ENCODE measurements around the gene CD300LG. TPM values are rescaled to one million over a fixed set of nuclear protein-coding genes. Genes with fewer than 3 reads are reported as not detected.

The CD300LG gene
- total RNA-seq, 1 experiment from 2014 or later: not detected

GRCh38 chr17:43822570-43823190 is 24.3 kb upstream of the CD300LG start:
- H4K20me1 ChIP-seq (ENCODE audit: insufficient read depth): no peaks in the 10 kb centered on the region
- no peak overlapping the region for H3K9ac ChIP-seq (ENCODE audit: low read length)
- intact Hi-C loops (cut with micrococcal nuclease): no loop called here
- CTCF ChIA-PET: no interaction called here
- no peak overlapping the region for H3K4me2 ChIP-seq (ENCODE audit: low read length)
- H3K79me2 ChIP-seq (ENCODE audit: insufficient read depth, low read length): no peaks in the 10 kb centered on the region
- DNase-seq (ENCODE audit: low read depth, low spot score) (no peak), ATAC-seq (peak; percentile 17; the same call in 1 of the 2 replicates)
- no peak overlapping the region for H3K4me3 ChIP-seq (replicated peaks in 1 of 2; ENCODE audit: low read depth in 1 of 2, low read length in 2 of 2)
- TF ChIP-seq ZNF274 (IDR thresholded peaks at IDR 0.05; ENCODE audit: low read depth, low read length) (no peak), CTCF (IDR thresholded peaks at IDR 0.05 in 2 of 3, conservative IDR thresholded peaks at IDR 0.05 in 1 of 3; ENCODE audit: borderline replicate concordance in 1 of 3, insufficient read depth in 1 of 3, low read depth in 2 of 3, low read length in 2 of 3) (no peak), CEBPB (IDR thresholded peaks at IDR 0.05; ENCODE audit: low read depth) (no peak), FOSL1 (IDR thresholded peaks at IDR 0.05; ENCODE audit: low read depth) (no peak), POLR2A (IDR thresholded peaks at IDR 0.05; ENCODE audit: borderline replicate concordance, extremely low read depth, insufficient read depth, insufficient read length) (no peak), SRF (IDR thresholded peaks at IDR 0.05; ENCODE audit: low read depth) (no peak), MAX (IDR thresholded peaks at IDR 0.05) (no peak), SP1 (IDR thresholded peaks at IDR 0.05; ENCODE audit: low read depth) (no peak), ZBTB33 (IDR thresholded peaks at IDR 0.05; ENCODE audit: extremely low read depth, insufficient replicate concordance, low read length) (no peak), RAD21 (IDR thresholded peaks at IDR 0.05; ENCODE audit: low read depth) (no peak), REST (IDR thresholded peaks at IDR 0.05; ENCODE audit: low read depth) (no peak), ELF1 (IDR thresholded peaks at IDR 0.05; ENCODE audit: borderline replicate concordance, low read depth) (no peak), EZH2phosphoT487 (IDR thresholded peaks at IDR 0.05; ENCODE audit: borderline replicate concordance) (no peak), POLR2AphosphoS5 (IDR thresholded peaks at IDR 0.05; ENCODE audit: low read depth, low read length) (no peak), ATF3 (IDR thresholded peaks at IDR 0.05) (no peak), ZFX (IDR thresholded peaks at IDR 0.05) (no peak), SIN3A (IDR thresholded peaks at IDR 0.05; ENCODE audit: low read depth) (no peak), YY1 (IDR thresholded peaks at IDR 0.05; ENCODE audit: extremely low read depth, insufficient replicate concordance, low read depth, low read length) (no peak), TCF7L2 (IDR thresholded peaks at IDR 0.05; ENCODE audit: borderline replicate concordance, extremely low read depth, insufficient read depth, insufficient read length) (no peak), JUND (IDR thresholded peaks at IDR 0.05) (no peak)
- H3K27ac ChIP-seq (ENCODE audit: low read depth, low read length): no peak overlapping the region
- H3K4me1 ChIP-seq (ENCODE audit: control insufficient read depth in 1 of 2, insufficient read depth in 2 of 2, low read length in 2 of 2): no peaks in the 10 kb centered on the region
- RAD21 ChIA-PET (ENCODE audit: low non-redundant PET in 1 of 2, low total read pairs in 2 of 2, uncharacterized antibody in 2 of 2, unreplicated experiment in 2 of 2): no interaction called here
- POLR2A ChIA-PET: no interaction called here
- no peaks in the 10 kb centered on the region for H3K27me3 ChIP-seq (ENCODE audit: insufficient read depth, low read length)
- no TSS peak for BruUV-seq (replicated peaks)
- peaks cover 4 to 21% of the 10 kb centered on the region in 2 experiments; a peak in 3 of 4 replicates for H3K36me3 ChIP-seq (ENCODE audit: control insufficient read depth in 1 of 2, insufficient read depth in 2 of 2, low read length in 2 of 2)
- no peaks in the 10 kb centered on the region for H3K9me2 ChIP-seq (ENCODE audit: insufficient read depth)
- H3K9me3 ChIP-seq (ENCODE audit: control insufficient read depth in 1 of 2, insufficient read depth in 1 of 2, low read depth in 1 of 2, low read length in 2 of 2): no peaks in the 10 kb centered on the region
- H2AFZ ChIP-seq (ENCODE audit: low read depth, low read length, poor library complexity, severe bottlenecking): no peak overlapping the region
